Measurements from ENCODE around the gene CALN1.
A peak's percentile ranks its signal among the peaks of the same experiment; 100 is the strongest.
"Not testable (repeated sequence)": the region's sequence is repeated elsewhere in the genome, so short reads cannot be mapped to it uniquely, and the experiment has no call there.

CALN1 gene

DNA sequence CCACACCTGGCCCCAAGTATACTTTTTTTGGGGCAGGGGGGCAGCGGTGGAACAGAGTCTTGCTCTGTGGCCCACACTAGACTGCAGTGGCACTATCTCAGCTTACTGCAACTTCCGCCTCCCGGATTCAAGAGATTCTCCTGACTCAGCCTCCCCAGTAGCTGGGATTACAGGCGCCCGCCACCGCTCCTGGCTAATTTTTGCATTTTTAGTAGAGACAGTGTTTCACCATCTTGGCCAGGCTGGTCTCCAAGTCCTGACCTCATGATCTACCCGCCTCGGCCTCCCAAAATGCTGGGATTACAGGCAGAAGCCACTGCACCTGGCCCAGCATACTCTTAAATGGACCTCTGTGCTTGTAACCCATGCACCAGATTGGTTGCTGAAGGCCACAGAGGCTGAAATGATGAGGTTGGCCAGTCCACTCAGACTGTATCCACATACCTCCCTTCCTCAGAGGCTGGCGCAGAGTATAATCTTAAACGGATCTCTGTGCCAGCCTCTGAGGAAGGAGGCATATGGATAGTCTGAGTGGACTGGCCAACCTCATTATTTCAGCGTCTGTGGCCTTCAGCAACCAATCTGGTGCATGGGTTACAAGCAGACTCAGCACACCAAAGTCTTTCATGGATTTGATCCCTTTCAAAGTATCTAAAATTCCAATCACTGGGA lies 3.0 kb downstream of the CALN1 start:
- DNase-seq (ENCODE audit: low read depth in 2 of 2) = no peak

DNA sequence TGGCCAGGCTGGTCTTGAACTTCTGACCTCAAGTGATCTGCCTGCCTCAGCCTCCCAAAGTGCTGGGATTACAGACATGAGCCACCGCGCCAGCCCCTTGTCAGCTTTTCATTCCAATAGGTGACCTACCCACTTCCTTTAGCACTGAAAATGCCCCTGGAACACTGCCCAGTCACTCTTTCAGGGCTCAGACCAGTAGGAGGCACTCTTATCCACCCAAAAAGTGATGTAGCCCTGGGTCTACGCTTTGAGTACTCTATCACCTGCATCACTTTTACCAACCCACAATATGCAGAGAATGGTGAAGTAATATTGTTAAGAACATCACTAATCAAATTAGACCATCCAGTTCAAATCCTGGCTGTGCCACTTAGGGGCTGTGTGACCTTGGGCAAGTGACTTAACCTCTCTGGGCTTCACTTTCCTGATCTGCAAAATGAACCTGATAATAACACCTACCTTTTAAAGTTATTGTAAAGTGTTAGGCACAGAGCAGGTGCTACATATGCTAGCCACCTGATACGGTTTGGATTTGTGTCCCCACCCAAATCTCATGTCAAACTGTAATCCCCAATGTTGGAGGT lies 5.2 kb downstream of the CALN1 start:
- no peak for DNase-seq (ENCODE audit: low read depth in 2 of 2)

DNA sequence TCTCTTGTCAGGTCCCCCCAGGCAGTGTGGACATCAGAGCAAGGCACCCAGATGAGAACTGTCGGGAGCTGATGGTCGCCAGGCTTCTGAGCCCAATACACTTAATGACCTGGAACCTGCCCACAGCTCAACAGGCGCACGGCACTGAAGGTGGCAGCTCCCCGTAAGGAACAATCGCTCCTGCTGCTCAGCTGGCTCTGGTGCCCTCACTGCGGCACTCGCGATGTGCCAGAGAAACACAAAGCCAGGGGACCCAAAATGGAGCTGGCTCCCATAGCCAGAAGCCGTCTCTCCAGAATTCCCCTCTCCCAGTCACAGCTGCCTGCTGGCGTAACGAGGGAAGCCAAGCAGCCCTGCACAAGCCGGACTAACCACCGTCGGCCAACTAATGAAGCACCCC lies 6.3 kb downstream of the CALN1 start:
- DNase-seq (ENCODE audit: low read depth in 2 of 2) = no peak

DNA sequence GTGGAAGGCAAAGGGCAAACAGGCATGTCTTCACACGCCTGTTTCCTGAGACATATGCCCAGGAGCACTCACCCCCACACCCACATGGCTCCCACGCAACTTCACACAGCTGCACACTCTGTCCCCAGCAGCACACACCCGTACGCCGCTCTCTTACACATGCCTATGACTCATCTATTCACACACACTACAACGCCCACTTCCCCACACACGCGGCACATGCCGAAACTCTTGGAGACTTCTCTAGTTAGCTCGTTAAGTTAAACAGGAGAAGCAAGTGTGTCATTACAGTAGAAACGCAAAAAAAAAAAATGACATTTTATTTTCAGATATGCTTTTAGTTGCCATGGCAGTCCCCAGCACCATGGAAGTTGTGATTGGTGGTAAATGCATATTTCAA lies 6.7 kb downstream of the CALN1 start:
- DNase-seq (ENCODE audit: low read depth in 2 of 2) = peak in 1 of 2 donors; percentile 1

DNA sequence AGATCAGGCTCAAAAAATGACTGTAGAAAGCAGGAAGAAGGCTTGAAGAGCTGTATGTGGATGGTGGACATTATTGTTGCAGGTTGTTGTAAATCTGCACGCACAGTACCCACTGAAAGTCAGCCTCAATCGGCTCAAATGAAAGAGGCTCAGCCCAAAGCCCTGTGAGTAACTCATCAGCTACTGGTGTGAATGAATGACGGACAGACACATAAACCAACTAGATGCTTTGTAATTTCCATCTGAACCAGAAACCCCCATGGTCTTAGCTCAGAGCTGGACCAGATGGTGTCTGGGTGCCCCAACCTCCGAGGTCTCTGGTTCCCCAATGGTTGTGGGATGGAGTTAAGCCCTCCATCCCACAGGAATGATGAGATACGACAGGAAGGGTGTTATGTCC lies 7.4 kb downstream of the CALN1 start:
- no peak for DNase-seq (ENCODE audit: low read depth in 2 of 2)

DNA sequence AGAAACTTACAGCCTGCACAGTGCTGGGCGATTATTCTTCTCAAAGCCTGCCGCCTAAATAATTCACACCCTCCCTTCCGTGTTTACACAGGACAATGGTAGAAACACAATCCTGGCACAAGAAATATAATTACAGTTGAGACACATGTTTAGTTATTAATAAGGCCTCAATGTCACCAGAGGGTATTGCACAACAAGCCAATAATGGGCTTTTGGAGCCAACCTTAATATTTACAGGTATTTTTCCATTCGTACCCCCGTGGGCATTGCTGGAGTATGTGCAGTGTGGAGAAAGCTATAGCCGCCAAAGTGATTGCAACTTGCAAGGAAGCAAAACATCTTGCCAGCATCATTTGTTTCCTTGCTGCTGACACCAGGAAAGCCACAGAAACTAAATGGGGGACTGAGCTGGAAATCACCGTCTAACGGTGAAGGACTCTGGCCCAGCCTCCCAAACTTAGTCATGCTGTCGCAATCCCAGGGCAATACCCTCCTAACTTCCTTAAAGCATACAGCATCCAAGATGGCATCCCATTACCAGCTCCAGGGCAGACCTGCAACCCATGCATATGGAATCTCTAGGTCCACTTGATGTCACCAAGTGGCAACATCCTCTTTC lies 8.6 kb downstream of the CALN1 start:
- DNase-seq (ENCODE audit: low read depth in 2 of 2) = no peak

DNA sequence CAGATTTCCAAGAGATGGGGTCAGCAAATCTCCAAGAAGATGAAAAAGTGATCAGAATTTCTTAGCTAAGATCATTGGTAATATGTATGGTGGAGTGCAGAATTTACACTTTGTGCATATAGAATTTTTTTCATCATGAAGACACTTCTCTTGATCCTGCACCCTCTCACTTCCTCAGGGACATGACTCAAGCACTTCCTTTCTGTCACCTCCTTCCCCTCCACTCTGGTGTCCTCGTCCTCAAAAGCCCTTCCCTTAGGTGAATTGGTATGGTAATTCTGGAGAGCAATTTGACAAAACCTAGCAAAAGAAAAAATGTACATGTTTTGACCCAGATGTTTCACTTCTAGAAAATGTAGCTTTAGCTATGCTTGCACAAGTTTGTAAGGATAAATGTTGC lies 18.1 kb downstream of the CALN1 start:
- DNase-seq (ENCODE audit: low read depth in 2 of 2) = no peak

DNA sequence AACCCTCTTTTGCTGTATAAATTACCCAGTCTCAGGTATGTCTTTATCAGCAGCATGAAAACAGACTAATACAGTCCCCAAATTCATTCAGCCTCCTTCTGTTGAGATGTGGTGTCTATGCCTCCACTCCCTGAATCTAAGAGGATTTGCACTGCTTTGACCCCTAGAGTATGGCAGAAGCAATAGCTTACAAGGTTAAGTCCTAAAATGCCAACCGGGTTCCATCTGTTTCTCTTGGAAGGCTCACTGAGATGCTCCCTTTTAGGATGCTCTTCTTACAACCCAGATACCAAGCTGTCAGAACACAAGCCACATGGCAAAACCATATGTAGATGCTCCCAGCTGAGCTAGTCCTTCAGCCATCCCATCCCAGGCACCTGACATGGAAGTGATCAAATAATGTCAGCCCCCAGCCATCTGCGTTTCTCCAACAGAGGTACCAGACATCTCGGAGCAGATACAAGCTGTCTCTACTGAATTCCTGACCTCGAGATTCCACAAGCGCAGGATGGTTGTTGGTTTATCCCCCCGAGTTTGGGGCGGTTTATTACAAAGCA lies 20.2 kb downstream of the CALN1 start:
- no peak for DNase-seq (ENCODE audit: low read depth in 2 of 2)

DNA sequence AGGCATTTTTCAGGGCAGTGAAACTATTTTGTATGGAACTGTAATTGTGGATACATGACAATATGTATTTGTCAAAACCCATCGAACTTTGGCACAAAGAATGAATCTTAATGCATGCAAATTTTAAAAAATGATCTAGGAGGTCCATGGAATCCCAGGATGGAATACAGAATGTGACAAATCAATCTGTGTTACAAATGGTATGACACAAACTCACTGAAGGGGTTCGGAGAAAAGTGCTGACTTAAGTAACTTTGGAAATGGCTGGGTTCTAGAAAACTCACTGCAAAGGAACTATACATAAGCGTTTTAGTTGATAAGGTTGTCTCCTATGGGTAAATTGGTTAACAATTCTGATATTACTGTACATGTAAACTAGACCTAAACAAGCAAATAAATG lies 26.0 kb downstream of the CALN1 start:
- DNase-seq (ENCODE audit: low read depth in 2 of 2) = no peak

DNA sequence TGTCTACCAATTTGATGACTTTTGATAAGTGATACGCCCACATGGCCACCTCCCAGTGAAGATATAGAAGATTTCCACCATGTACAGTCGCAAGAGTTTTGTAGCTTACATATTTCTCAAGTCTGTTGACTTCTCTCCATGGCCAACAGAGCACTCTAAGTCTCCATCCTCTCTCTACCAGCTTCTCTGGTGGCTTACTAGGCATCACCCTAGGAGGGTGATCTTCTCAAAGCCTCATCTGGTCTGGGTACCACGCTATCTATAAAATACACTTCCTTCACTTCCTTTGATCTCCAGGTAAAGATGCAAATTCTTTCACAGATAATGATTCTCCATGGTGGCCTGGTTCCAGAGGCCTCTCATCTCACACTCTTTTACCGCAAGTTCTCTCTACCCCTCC lies 49.9 kb downstream of the CALN1 start:
- no peak for DNase-seq (ENCODE audit: low read depth in 2 of 2)

DNA sequence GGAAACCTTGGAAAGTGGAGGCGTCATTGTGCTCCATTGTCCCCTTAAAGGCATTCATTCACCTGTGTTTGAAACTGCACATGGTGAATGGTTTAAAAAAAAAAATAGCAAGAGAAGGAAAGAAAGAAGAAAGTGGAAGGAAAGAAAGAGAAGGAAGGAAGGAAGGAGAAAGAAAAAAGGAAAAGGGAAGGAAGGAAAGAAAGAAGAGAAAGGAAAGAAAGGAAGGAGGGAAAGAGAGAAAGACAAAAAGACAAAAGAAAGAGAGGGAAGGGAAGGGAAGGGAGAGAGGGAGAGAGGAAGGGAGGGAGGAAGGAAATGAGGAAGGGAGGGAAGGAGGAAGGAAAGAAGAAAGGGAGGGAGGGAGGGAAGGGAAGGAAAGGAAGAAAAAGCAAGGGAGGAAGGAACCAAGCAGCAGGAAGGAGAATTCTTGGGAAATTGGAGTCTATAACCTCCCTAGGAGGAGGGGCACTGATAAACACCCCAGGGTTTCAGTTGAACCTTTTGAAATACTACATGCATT lies 66.9 kb downstream of the CALN1 start:
- no peak for DNase-seq (ENCODE audit: low read depth in 2 of 2)

DNA sequence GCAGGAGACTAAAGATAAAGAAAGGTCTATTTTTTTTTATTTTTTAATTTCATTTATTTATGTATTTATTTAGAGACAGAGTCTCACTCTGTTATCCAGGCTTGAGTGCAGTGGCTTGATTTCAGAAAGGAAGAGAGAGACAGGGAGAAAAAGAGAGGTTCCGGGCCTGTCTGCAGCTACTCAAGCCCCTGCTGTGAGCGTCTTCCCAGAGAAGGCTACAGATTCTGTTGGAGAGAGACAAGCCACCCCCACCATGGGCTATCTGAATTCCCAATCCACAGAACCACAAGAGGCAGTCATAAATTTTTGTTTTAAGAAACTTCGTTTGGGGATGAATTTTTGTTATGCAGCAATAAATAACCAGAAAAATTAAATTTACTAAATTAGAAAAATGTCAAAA lies 68.1 kb downstream of the CALN1 start:
- DNase-seq (ENCODE audit: low read depth in 2 of 2) = no peak

DNA sequence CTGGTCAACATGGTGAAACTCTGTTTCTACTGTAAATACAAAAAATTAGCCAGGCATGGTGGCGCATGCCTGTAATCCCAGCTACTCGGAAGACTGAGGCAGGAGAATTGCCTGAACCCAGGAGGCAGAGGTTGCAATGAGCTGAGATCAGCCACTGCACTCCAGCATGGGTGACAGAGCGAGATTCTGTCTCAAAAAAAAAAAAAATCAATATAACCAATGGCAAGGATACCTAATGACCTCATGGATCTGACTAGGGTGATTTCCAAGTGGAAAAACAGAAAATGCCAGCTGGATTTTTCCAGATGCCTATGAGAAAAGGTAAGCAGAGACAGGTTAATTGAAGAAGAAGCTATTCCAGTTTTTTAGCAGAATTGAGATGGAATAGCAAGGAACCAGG lies 68.8 kb downstream of the CALN1 start:
- DNase-seq (ENCODE audit: low read depth in 2 of 2) = not testable (repeated sequence)

DNA sequence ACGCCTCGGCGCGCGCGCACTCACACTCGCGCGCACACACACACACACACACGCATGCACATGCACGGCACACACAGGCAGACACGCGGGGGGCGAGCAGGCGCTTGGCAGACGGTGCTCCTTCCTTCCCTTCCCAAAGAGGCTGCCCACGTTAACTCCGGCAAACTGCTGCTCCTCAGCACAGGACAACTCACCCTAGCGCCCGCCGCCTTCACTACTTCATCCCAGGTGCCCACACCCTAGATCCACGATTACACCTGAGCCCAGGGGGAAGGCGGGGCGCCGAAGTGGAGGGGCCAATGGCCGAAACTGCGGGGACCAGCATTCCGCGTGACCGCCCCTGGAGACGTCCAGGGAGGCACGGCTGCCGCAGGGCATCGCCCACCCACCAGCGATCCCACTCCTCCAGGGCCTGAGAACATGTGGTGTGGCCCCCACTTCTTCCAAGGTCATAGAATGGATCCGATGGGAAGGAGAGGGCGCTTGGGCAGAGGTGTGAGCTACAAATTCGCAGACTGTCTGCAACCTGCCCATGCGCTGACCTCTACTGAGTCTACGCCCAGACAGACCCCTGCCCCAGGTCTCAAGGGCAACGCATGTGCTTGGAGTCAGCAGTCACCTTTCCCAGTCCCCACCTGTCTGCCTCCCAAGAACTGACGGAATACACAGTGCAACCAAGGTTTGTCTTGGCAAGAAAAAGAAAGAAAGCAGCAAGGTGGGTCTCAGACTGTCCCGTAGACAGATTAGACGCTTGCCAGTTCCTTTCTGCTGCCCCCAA lies 74.6 kb downstream of the CALN1 start:
- DNase-seq (ENCODE audit: low read depth in 2 of 2) = no peak

DNA sequence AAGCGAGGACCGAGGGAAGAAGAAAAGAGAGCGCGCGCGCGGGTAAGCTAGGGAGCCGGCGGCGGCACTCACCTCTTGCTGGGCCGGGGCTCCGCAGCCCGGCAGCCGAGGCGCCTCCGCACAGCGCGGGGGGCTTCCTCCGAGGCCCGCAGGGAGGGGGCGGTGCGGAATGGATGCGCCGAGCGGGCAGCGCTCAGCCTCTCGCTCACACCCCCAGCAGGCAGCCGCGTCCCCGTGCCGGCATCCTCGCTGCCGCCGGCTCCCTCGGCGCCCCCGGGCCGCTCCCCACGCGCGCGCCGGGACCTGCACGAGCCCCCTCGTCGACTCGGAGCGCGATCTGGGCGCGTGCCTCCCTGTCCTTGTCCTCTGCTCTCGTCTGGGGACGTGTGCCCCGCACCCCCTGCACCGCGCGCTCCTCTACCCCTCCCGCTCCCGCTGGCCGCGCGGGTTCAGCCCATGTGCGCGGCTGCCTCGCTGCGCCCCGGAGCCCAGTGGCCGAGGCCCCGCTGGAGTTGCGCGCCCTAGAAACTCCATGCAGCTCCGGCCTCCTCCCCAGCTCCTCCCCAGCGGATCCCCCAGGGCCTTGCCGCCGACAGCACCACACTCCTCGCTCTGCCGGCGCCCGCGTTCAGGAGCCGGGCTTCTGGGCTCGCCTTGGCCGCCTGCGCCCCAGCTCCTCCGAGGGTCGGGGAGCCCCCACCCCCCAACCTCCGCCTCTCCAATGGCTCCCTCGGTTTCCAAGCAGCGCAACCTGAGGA lies 75.3 kb downstream of the CALN1 start:
- DNase-seq (ENCODE audit: low read depth in 2 of 2) = no peak

DNA sequence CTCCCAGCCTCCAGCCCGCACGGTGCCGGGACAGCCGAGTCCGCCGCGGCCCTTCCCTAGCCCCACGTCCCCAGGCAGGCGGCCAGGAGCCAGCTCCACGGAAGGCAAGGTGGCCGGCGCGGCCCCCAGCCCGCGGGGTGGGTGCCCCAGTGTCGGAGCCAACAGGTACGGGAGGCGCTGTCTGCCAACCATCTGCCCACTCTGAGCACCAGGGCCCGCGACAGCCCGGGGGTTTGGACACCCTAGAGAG lies 75.8 kb downstream of the CALN1 start:
- DNase-seq (ENCODE audit: low read depth in 2 of 2) = no peak

DNA sequence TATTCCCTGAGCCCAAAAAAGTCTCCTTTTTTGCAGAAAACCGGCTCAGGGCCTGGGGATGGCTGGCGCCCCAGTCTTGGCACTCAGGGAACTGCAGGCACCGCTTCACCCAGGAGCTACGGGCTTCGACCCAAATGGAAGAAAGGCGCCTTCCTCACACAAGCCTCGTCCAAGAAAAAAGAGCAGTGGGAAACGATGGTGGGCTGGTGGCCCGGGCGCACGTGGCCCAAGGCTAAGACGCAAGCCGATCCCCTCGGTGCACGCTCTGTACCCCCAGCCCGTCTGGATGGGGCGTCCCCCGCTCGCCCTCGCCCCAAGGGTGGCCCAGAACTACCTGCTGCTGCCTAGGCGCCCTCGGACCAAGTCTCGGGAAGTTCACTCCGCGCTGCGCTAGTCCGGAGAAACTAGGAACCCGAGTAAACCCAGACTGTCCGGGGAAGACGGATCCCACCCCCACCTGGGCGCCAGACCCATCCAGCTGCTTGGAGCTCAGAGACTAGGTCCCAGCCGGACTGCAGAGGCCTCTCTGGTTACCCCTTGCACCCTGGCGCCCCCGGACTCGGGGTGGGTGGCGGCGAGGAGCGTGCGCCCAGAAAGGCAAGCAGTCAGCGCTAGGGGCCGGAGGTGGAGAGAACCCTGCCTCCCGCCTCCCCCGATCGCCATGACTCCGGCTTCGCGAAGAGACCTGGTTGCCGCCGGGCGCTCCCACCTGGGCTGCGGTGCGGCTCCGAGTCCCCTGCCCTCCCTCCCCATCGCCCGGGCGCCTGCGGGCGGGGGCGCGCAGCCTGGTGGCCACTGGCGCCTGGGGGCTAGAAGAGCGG lies 76.4 kb downstream of the CALN1 start:
- no peak for DNase-seq (ENCODE audit: low read depth in 2 of 2)

DNA sequence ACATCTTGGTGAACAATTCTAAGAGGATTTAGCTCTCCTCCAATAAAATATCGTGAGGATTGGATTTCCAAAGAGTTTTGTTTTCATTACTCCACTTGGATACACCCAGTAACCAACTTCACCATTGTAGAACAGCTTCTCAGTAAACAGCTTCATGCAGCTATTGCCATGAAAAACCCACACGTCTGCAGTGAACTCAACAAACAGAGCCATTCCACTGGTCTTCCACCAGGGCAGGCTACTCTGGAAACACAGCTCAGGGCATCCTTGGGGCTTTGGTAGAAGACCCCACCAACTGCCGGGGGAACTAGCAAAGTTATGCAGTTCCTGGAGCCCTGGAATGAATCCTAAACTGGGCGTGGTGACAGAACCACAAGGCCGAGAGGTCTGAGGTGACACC lies 77.4 kb downstream of the CALN1 start:
- no peak for DNase-seq (ENCODE audit: low read depth in 2 of 2)

DNA sequence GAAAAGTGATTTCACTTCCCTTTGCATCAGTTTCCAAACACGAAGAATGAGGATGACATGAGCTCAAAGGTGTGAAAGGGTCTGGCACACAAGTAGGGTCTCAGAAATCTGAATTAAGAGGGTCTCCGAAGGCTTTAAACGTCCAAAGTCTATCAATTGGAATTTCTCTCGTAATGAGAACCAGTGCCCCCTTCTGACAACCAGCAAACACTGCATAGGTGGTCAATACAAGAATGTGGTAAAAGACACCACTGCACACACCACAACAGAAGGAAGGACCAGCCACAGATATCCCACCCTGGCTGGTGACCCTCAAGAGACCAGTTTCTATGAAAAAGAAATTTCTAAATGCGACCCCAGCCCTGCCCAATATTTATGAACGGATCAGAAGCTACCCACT lies 78.1 kb downstream of the CALN1 start:
- DNase-seq (ENCODE audit: low read depth in 2 of 2) = no peak

DNA sequence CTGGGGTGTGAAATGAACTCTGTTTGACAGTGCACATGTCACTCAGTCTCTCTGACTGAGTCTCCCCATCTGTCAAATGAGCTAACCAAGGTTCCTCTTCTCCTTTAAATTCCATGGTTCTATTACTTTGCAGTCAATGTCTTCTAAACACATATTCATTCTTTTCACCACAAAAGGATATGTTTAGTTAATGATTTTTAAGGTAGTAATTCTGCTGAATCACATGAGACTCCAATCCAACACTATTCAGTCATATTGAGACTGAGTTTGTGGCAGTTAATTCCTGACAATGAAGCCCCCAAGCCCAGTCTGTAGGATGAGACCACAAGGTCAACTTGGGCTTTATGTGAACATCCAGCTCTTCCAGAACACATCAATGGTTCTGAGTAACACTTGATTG lies 85.3 kb downstream of the CALN1 start:
- DNase-seq (ENCODE audit: low read depth in 2 of 2) = no peak

DNA sequence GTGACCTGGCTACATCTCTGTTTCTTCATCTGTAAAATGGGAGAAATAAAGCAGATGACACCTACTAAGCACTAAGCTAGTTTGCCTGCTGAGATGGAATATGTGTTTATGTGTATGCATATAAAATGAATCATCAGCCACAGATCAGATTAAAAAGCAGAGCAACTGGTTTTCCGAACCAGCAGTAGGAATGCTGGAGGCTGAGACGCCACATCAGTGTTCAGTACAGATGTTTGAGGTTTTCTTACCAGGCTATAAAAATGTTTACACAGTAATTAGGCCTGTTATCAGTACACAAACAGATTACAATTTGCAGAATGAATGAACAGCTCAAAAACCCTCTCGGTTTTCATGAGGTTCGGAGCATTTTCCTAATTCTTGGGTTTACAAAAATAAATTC lies 85.8 kb downstream of the CALN1 start:
- DNase-seq (ENCODE audit: low read depth in 2 of 2) = no peak
